Measurements from ENCODE around the gene CDH20. TPM values are rescaled to one million over a fixed set of nuclear protein-coding genes. Genes with fewer than 3 reads are reported as not detected.

CDH20 gene
- polyA plus RNA-seq, 2 of the 4 experiments (the other 2 are of a cell fraction): not detected

GRCh38 chr18:61335684-61336555 lies 2.7 kb downstream of the CDH20 start:
- FAIRE-seq (no peak), DNase-seq (ENCODE audit: low read depth in 1 of 2, low spot score in 1 of 2) (no peak), ATAC-seq (no peak)
- Histone ChIP-seq H3K4me3 (no peak overlapping the region), H3K9me3 (no peaks in the 10 kb centered on the region), H3K27ac (no peak overlapping the region), H3K4me1 (no peaks in the 10 kb centered on the region), H3K4me2 (no peak overlapping the region)
- ChIA-PET CTCF (no interaction called here), POLR2A (no interaction called here)
- 16% methylated on average over 10 of the region's 10 CpGs for WGBS (ENCODE audit: missing lambda C conversion rate)
- TF ChIP-seq GATA3 (IDR thresholded peaks at IDR 0.05; ENCODE audit: borderline replicate concordance): no peak

- H3K4me1 ChIP-seq: no peaks in the 10 kb centered on the region
- H3K9me3 ChIP-seq: no peaks in the 10 kb centered on the region
- ATAC-seq: no peak
- no peak overlapping the region for H3K4me3 ChIP-seq
- H3K4me2 ChIP-seq: no peak overlapping the region
- TF ChIP-seq JUNB (IDR thresholded peaks at IDR 0.05) (no peak), RAD21 (conservative IDR thresholded peaks at IDR 0.05 in 1 of 2, IDR thresholded peaks at IDR 0.05 in 1 of 2) (no peak), FOXS1 (CRISPR knock-in tag; IDR thresholded peaks at IDR 0.05) (no peak), HOXB5 (CRISPR knock-in tag; IDR thresholded peaks at IDR 0.05) (no peak), SREBF2 (IDR thresholded peaks at IDR 0.05) (no peak), CBX2 (IDR thresholded peaks at IDR 0.05; ENCODE audit: borderline replicate concordance, low read depth) (no peak), HDAC2 (IDR thresholded peaks at IDR 0.05) (no peak), BHLHE40 (IDR thresholded peaks at IDR 0.05; ENCODE audit: low read depth, low read length) (no peak), RNF2 (IDR thresholded peaks at IDR 0.05; ENCODE audit: borderline replicate concordance, low read depth) (no peak), PHF8 (IDR thresholded peaks at IDR 0.05; ENCODE audit: borderline replicate concordance, low read depth) (no peak), REST (IDR thresholded peaks at IDR 0.05) (no peak), POLR2A (IDR thresholded peaks at IDR 0.05; ENCODE audit: low read length) (no peak), MYC (IDR thresholded peaks at IDR 0.05; ENCODE audit: borderline replicate concordance, low read length) (no peak)
- 2% methylated on average over 6 of the region's 6 CpGs for WGBS (ENCODE audit: missing lambda C conversion rate)
- no peak for FAIRE-seq
- ChIA-PET POLR2A (no interaction called here), CTCF (no interaction called here)
- DNase-seq (ENCODE audit: low read depth in 1 of 2, low spot score in 1 of 2): no peak
- no peak overlapping the region for H3K27ac ChIP-seq
Observed at GRCh38 chr18:61336766-61337165, 3.5 kb downstream of the CDH20 start.

GRCh38 chr18:61337527-61337926 lies 4.3 kb downstream of the CDH20 start:
- Histone ChIP-seq H3K4me2 (no peak overlapping the region), H3K4me3 (no peak overlapping the region), H3K27ac (no peak overlapping the region), H3K4me1 (no peaks in the 10 kb centered on the region), H3K9me3 (no peaks in the 10 kb centered on the region)
- ATAC-seq (no peak), FAIRE-seq (no peak), DNase-seq (ENCODE audit: low read depth in 1 of 2, low spot score in 1 of 2) (no peak)
- 3% methylated on average over 3 of the region's 3 CpGs for whole genome bisulfite sequencing (ENCODE audit: missing lambda C conversion rate)
- TF ChIP-seq USF2 (IDR thresholded peaks at IDR 0.05) (no peak), ELK1 (IDR thresholded peaks at IDR 0.05; ENCODE audit: low read depth, low read length) (no peak), HOXA7 (CRISPR knock-in tag; IDR thresholded peaks at IDR 0.05) (no peak), RARB (CRISPR knock-in tag; IDR thresholded peaks at IDR 0.05) (no peak), FOSB (CRISPR knock-in tag; IDR thresholded peaks at IDR 0.05) (no peak), TFCP2L1 (CRISPR knock-in tag; IDR thresholded peaks at IDR 0.05) (no peak), EHF (CRISPR knock-in tag; IDR thresholded peaks at IDR 0.05) (no peak), HEYL (CRISPR knock-in tag; IDR thresholded peaks at IDR 0.05) (no peak), ZNF302 (CRISPR knock-in tag; IDR thresholded peaks at IDR 0.05) (no peak), FOSL2 (IDR thresholded peaks at IDR 0.05) (no peak), FOSL2 (CRISPR knock-in tag; IDR thresholded peaks at IDR 0.05) (no peak), HDAC2 (IDR thresholded peaks at IDR 0.05) (no peak), POLR2A (IDR thresholded peaks at IDR 0.05; ENCODE audit: low read length) (no peak), KDM1A (IDR thresholded peaks at IDR 0.05; ENCODE audit: low read depth) (no peak), CTCF (IDR thresholded peaks at IDR 0.05) (no peak), HOXB13 (CRISPR knock-in tag; IDR thresholded peaks at IDR 0.05; ENCODE audit: low read depth) (no peak), MYC (IDR thresholded peaks at IDR 0.05; ENCODE audit: borderline replicate concordance, low read length) (no peak), ZSCAN20 (CRISPR knock-in tag; IDR thresholded peaks at IDR 0.05) (no peak)
- POLR2A ChIA-PET: no interaction called here
- CTCF ChIA-PET: no interaction called here

Measured in A549 (cell line).